GM15510 (cell line): ENCODE results near the gene GALNT9.

Experiments
- POLR2A ChIP-seq: IDR thresholded peaks from 3 replicates; pipeline ENCODE4 v1.6.1; 2011; ENCODE audit warnings: borderline replicate concordance; ENCODE audit not compliant: insufficient read length; ENCODE audit errors: extremely low read depth

GALNT9 gene

GRCh38 chr12:132154941-132155770 is 174.2 kb downstream of the GALNT9 start:
- TF ChIP-seq POLR2A = no peak

GRCh38 chr12:132154341-132154761 is 175.0 kb downstream of the GALNT9 start:
- TF ChIP-seq POLR2A = no peak

- TF ChIP-seq POLR2A = no peak
Observed at GRCh38 chr12:132153501-132154340, 175.7 kb downstream of the GALNT9 start.

- TF ChIP-seq POLR2A = no peak
Observed at GRCh38 chr12:132152953-132153352, 176.4 kb downstream of the GALNT9 start.

GRCh38 chr12:132152411-132152821 is 177.0 kb downstream of the GALNT9 start:
- TF ChIP-seq POLR2A = no peak

GRCh38 chr12:132151766-132152410 is 177.5 kb downstream of the GALNT9 start:
- no peak for TF ChIP-seq POLR2A

GRCh38 chr12:132151145-132151765 is 178.1 kb downstream of the GALNT9 start:
- TF ChIP-seq POLR2A = no peak

GRCh38 chr12:132150780-132151144 is 178.6 kb downstream of the GALNT9 start:
- no peak for TF ChIP-seq POLR2A

- no peak for TF ChIP-seq POLR2A
Observed at GRCh38 chr12:132148368-132149045, 180.9 kb downstream of the GALNT9 start.

- no peak for TF ChIP-seq POLR2A
Observed at GRCh38 chr12:132147423-132148367, 181.7 kb downstream of the GALNT9 start.

- no peak for TF ChIP-seq POLR2A
Observed at GRCh38 chr12:132146772-132147422, 182.5 kb downstream of the GALNT9 start.
